Measurements from ENCODE around the gene ZNF367. TPM values are rescaled to one million over a fixed set of nuclear protein-coding genes. Genes with fewer than 3 reads are reported as not detected.

ZNF367 gene
- total and polyA plus RNA-seq, 2 donors (not counting 1 experiment from before 2014, with no cell fraction given): 0.66 to 2.2 TPM

DNA sequence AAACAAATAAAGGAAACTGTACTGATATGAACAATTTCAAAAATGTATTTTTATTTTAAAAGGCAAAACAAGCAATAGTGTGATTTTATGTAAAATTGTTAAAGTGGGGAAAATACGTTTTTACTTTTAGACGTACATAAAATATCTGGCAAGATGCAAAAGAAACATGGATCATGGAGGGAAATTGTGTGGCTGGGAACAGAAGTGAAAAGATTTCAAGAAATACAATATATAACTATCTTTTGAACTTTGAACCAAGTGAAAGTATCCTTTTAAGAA, 1.5 kb upstream of the ZNF367 start:
- no peaks in the 10 kb centered on the region for H3K9me3 ChIP-seq (ENCODE audit: control insufficient read depth, insufficient read depth, low read depth, low read length)
- H4K20me1 ChIP-seq (ENCODE audit: control insufficient read depth, extremely low read depth, insufficient read depth, low read length): no peaks in the 10 kb centered on the region
- peak in 1 of 2 donors; percentile 5 for DNase-seq (ENCODE audit: low read depth in 2 of 2)
- peak overlapping the region; percentile 56 to 90 (median 71) for H3K4me3 ChIP-seq (replicated peaks in 1 of 4; ENCODE audit: control extremely low read depth in 1 of 4, insufficient read depth in 1 of 4, low read depth in 3 of 4, low read length in 4 of 4)
- no peak overlapping the region for H3K9ac ChIP-seq (ENCODE audit: insufficient read depth, low read length)
- H3K27ac ChIP-seq (ENCODE audit: insufficient read depth, low read length): peak overlapping the region; percentile 85
- no peaks in the 10 kb centered on the region for H3K27me3 ChIP-seq (ENCODE audit: control insufficient read depth, insufficient read depth, low read length)
- no peak overlapping the region for H2AFZ ChIP-seq (ENCODE audit: low read length)
- H3K4me1 ChIP-seq (ENCODE audit: control insufficient read depth, extremely low read depth, insufficient read depth, low read length): peaks cover 11% of the 10 kb centered on the region
- H3K79me2 ChIP-seq (ENCODE audit: control insufficient read depth, insufficient read depth, low read length): peaks cover 21% of the 10 kb centered on the region
- TF ChIP-seq EZH2 (IDR thresholded peaks at IDR 0.05; ENCODE audit: low read length, missing control alignments): no peak
- TF ChIP-seq, protein P1, sequence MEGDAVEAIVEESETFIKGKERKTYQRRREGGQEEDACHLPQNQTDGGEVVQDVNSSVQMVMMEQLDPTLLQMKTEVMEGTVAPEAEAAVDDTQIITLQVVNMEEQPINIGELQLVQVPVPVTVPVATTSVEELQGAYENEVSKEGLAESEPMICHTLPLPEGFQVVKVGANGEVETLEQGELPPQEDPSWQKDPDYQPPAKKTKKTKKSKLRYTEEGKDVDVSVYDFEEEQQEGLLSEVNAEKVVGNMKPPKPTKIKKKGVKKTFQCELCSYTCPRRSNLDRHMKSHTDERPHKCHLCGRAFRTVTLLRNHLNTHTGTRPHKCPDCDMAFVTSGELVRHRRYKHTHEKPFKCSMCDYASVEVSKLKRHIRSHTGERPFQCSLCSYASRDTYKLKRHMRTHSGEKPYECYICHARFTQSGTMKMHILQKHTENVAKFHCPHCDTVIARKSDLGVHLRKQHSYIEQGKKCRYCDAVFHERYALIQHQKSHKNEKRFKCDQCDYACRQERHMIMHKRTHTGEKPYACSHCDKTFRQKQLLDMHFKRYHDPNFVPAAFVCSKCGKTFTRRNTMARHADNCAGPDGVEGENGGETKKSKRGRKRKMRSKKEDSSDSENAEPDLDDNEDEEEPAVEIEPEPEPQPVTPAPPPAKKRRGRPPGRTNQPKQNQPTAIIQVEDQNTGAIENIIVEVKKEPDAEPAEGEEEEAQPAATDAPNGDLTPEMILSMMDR (conservative IDR thresholded peaks at IDR 0.05 in 1 of 2, IDR thresholded peaks at IDR 0.05 in 1 of 2; ENCODE audit: low read depth in 1 of 2, low read length in 2 of 2): no peak
- peak overlapping the region; percentile 38 for H3K4me2 ChIP-seq (ENCODE audit: extremely low read depth, insufficient read depth, low read length)
- no peaks in the 10 kb centered on the region for H3K36me3 ChIP-seq (ENCODE audit: control insufficient read depth, insufficient read depth, low read length)

DNA sequence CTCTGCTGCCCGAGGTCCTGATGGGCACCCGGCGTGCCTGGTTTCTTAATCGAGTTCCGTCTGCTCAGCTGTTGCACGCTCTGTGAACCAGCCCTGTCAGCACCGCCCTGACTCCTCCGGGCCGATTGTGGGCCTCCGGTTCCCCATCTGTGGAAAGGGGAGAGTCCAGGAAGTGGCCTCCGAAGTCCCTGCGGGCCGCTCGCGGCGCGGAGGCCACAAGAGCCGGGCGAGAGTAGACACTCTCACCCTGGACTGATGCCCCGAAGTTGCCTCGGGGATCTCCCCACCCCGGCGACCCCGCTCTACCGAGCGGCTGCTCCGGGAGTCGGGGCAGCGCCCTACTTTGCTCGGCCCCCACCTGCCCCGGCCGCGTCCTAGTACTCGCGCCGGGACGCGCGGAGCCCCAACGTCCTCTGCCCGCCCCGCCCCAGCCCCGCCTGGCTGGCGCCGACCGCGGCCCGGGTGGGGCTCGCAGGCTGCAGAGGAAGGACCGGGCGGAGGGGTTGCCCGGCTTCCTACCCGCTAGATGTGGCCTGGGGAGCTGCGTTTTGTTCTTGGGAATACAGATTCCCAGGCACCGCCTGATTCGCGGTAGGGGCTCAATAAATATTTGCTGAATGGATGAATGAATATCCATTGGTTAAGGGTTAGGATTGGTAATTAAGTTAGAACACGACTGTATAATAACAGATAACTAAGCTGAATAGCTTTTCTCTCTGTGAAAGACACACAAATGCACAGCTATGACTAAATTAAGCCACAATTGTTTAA, 935 bp upstream of the ZNF367 start:
- no peaks in the 10 kb centered on the region for H3K36me3 ChIP-seq (ENCODE audit: control insufficient read depth, insufficient read depth, low read length)
- H3K4me1 ChIP-seq (ENCODE audit: control insufficient read depth, extremely low read depth, insufficient read depth, low read length): peaks cover 11% of the 10 kb centered on the region
- H2AFZ ChIP-seq (ENCODE audit: low read length): peak overlapping the region; percentile 31
- peak overlapping the region; percentile 38 for H3K4me2 ChIP-seq (ENCODE audit: extremely low read depth, insufficient read depth, low read length)
- TF ChIP-seq, protein P1 (conservative IDR thresholded peaks at IDR 0.05 in 1 of 2, IDR thresholded peaks at IDR 0.05 in 1 of 2; ENCODE audit: low read depth in 1 of 2, low read length in 2 of 2): no peak
- no peak for TF ChIP-seq EZH2 (IDR thresholded peaks at IDR 0.05; ENCODE audit: low read length, missing control alignments)
- no peaks in the 10 kb centered on the region for H3K9me3 ChIP-seq (ENCODE audit: control insufficient read depth, insufficient read depth, low read depth, low read length)
- no peaks in the 10 kb centered on the region for H3K27me3 ChIP-seq (ENCODE audit: control insufficient read depth, insufficient read depth, low read length)
- peak overlapping the region; percentile 61 to 90 (median 78) for H3K4me3 ChIP-seq (replicated peaks in 1 of 4; ENCODE audit: control extremely low read depth in 1 of 4, insufficient read depth in 1 of 4, low read depth in 3 of 4, low read length in 4 of 4)
- DNase-seq (ENCODE audit: low read depth in 2 of 2): peak; percentile 35 to 40
- peak overlapping the region; percentile 85 for H3K27ac ChIP-seq (ENCODE audit: insufficient read depth, low read length)
- H4K20me1 ChIP-seq (ENCODE audit: control insufficient read depth, extremely low read depth, insufficient read depth, low read length): no peaks in the 10 kb centered on the region
- peak overlapping the region; percentile 78 for H3K9ac ChIP-seq (ENCODE audit: insufficient read depth, low read length)
- H3K79me2 ChIP-seq (ENCODE audit: control insufficient read depth, insufficient read depth, low read length): peaks cover 23% of the 10 kb centered on the region

DNA sequence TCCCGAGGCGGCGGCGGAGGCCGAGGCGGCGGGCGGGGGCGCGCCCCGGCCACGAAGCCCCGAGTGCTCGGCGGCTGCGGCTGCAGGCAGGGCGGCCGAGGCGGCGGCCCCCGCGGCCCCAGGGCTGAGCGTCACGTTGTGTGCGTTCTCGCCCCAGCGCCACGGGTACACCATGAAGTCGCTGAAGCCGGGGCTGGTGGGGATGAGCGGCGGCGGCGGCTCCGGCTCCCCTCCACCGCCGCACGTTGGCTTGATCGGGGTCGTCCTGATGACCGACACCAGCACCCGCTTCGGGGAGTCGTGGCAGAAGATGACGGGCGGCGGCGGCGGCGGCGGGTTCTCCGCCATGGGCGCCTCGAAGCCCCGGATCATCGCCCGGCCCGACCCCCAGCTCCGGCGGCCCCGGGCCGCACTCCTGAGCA, 498 bp downstream of the ZNF367 start:
- Histone ChIP-seq H3K27ac (ENCODE audit: insufficient read depth, low read length) (peak overlapping the region; percentile 87), H3K9me3 (ENCODE audit: control insufficient read depth, insufficient read depth, low read depth, low read length) (no peaks in the 10 kb centered on the region), H3K4me3 (replicated peaks in 1 of 4; ENCODE audit: control extremely low read depth in 1 of 4, insufficient read depth in 1 of 4, low read depth in 3 of 4, low read length in 4 of 4) (peak overlapping the region; percentile 60 to 90 (median 87)), H4K20me1 (ENCODE audit: control insufficient read depth, extremely low read depth, insufficient read depth, low read length) (no peaks in the 10 kb centered on the region), H3K9ac (ENCODE audit: insufficient read depth, low read length) (peak overlapping the region; percentile 83), H3K4me2 (ENCODE audit: extremely low read depth, insufficient read depth, low read length) (peak overlapping the region; percentile 95), H2AFZ (ENCODE audit: low read length) (peak overlapping the region; percentile 19), H3K36me3 (ENCODE audit: control insufficient read depth, insufficient read depth, low read length) (no peaks in the 10 kb centered on the region), H3K4me1 (ENCODE audit: control insufficient read depth, extremely low read depth, insufficient read depth, low read length) (peaks cover 11% of the 10 kb centered on the region), H3K79me2 (ENCODE audit: control insufficient read depth, insufficient read depth, low read length) (peaks cover 28% of the 10 kb centered on the region), H3K27me3 (ENCODE audit: control insufficient read depth, insufficient read depth, low read length) (no peaks in the 10 kb centered on the region)
- DNase-seq (ENCODE audit: low read depth in 2 of 2): no peak
- TF ChIP-seq, protein P1 (conservative IDR thresholded peaks at IDR 0.05 in 1 of 2, IDR thresholded peaks at IDR 0.05 in 1 of 2; ENCODE audit: low read depth in 1 of 2, low read length in 2 of 2): no peak
- TF ChIP-seq EZH2 (IDR thresholded peaks at IDR 0.05; ENCODE audit: low read length, missing control alignments): no peak
